Hepatocyte (in vitro differentiated cells): ENCODE data around the gene SLC14A1. TPM values are rescaled to one million over a fixed set of nuclear protein-coding genes. Genes with fewer than 3 reads are reported as not detected.

Experiments
- DNase-seq: peaks from one replicate; pipeline ENCODE4 v3.0.0-alpha.2; 2016; ENCODE audit warnings: low spot score
- H2AFZ ChIP-seq: fragments of 200-600 bp; sonication (generic); 2 replicates; pipeline ENCODE4 v1.6.0; 2016; ENCODE audit warnings: antibody characterized with exemption, mild to moderate bottlenecking
- H3K27ac ChIP-seq: fragments of 200-600 bp; sonication (generic); 2 replicates; pipeline ENCODE4 v1.5.1; 2016; ENCODE audit warnings: mild to moderate bottlenecking
- H3K27me3 ChIP-seq: fragments of 200-600 bp; sonication (generic); 2 replicates; pipeline ENCODE4 v1.6.1; 2016
- H3K36me3 ChIP-seq: fragments of 200-600 bp; sonication (generic); replicated peaks from 2 replicates; pipeline ENCODE4 v1.5.1; 2016; ENCODE audit warnings: low read depth; ENCODE audit not compliant: insufficient read depth
- H3K4me1 ChIP-seq: fragments of 200-600 bp; sonication (generic); 2 replicates; pipeline ENCODE4 v1.5.1; 2016; ENCODE audit warnings: mild to moderate bottlenecking, moderate library complexity; ENCODE audit not compliant: insufficient read depth
- H3K4me2 ChIP-seq: fragments of 200-600 bp; sonication (generic); 2 replicates; pipeline ENCODE4 v1.6.0; 2016
- H3K4me3 ChIP-seq: fragments of 200-600 bp; sonication (generic); 2 replicates; pipeline ENCODE4 v1.5.1; 2016; ENCODE audit warnings: mild to moderate bottlenecking
- H3K79me2 ChIP-seq: fragments of 200-600 bp; sonication (generic); 2 replicates; pipeline ENCODE4 v1.6.0; 2017; ENCODE audit warnings: mild to moderate bottlenecking
- H3K9me2 ChIP-seq: fragments of 200-600 bp; sonication (generic); replicated peaks from 2 replicates; pipeline ENCODE4 v1.6.0; 2017; ENCODE audit warnings: mild to moderate bottlenecking; ENCODE audit not compliant: insufficient read depth
- H3K9me3 ChIP-seq: fragments of 200-600 bp; sonication (generic); 2 replicates; pipeline ENCODE4 v1.5.1; 2016; ENCODE audit warnings: low read depth, mild to moderate bottlenecking
- H4K20me1 ChIP-seq: fragments of 200-600 bp; sonication (generic); 2 replicates; pipeline ENCODE4 v1.6.0; 2016; ENCODE audit warnings: mild to moderate bottlenecking; ENCODE audit not compliant: insufficient read depth, poor library complexity, severe bottlenecking
- CTCF ChIP-seq: fragments of 200-600 bp; sonication (generic); IDR thresholded peaks from 2 replicates; pipeline ENCODE4 v1.5.1; 2016; ENCODE audit warnings: antibody characterized with exemption, mild to moderate bottlenecking; ENCODE audit not compliant: poor library complexity
- EZH2 ChIP-seq: fragments of 200-600 bp; sonication (generic); IDR thresholded peaks from 2 replicates; pipeline ENCODE4 v1.6.1; 2016; ENCODE audit warnings: antibody characterized with exemption, mild to moderate bottlenecking, borderline replicate concordance
- EZH2phosphoT487 ChIP-seq: fragments of 200-600 bp; sonication (generic); IDR thresholded peaks from one replicate; pipeline ENCODE4 v1.6.1; 2018; ENCODE audit warnings: antibody characterized with exemption, mild to moderate bottlenecking, low read depth, moderate library complexity; ENCODE audit not compliant: unreplicated experiment, severe bottlenecking
- WGBS: methylation state at CpG from one replicate; pipeline ENCODE4 v1.1.6; 2016; ENCODE audit warnings: low lambda C conversion rate; ENCODE audit errors: missing lambda C conversion rate; 5-methylcytosine and 5-hydroxymethylcytosine counted together
- polyA plus RNA-seq: library from polyadenylated mRNA; unstranded; fragments of >200 nt; fragmentation: Nextera tagmentation; extraction: Ambion mirVana; gene quantifications from 2 replicates; pipeline ENCODE4 v1.2.1, GENCODE V29; 2016
- total RNA-seq: library from RNA; depleted of rRNA; stranded (reverse); fragments of >200 nt; gene quantifications from 2 replicates; pipeline ENCODE4 v1.2.3, GENCODE V29; 2014

The SLC14A1 gene
- total and polyA plus RNA-seq, 2 experiments from 2014 or later: 0.98 to 4.1 TPM

DNA sequence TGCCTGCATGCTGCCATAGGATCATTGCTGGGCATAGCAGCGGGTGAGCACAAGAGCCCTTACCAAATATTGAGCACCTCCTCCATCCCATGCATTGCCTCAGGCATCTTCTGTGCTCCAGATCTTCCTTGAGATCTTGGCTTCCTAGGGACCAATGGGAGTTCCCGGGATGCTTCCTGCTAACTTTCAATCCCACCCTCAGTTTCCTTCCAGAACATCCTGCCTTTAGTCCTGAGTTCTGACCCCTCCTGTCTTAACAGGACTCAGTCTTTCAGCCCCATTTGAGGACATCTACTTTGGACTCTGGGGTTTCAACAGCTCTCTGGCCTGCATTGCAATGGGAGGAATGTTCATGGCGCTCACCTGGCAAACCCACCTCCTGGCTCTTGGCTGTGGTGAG, 15.3 kb downstream of the SLC14A1 start:
- Histone ChIP-seq H3K27me3 (no peaks in the 10 kb centered on the region), H3K36me3 (no peaks in the 10 kb centered on the region), H3K9me3 (no peaks in the 10 kb centered on the region), H4K20me1 (no peaks in the 10 kb centered on the region), H3K9me2 (no peaks in the 10 kb centered on the region), H3K4me3 (no peak overlapping the region), H3K4me2 (no peak overlapping the region), H3K4me1 (no peaks in the 10 kb centered on the region), H3K27ac (no peak overlapping the region), H2AFZ (no peak overlapping the region), H3K79me2 (no peaks in the 10 kb centered on the region)
- TF ChIP-seq EZH2phosphoT487 (no peak), EZH2 (no peak), CTCF (no peak)
- DNase-seq: no peak
- WGBS: 95% methylated on average over 3 of the region's 3 CpGs

- WGBS: 73% methylated on average over 3 of the region's 3 CpGs
- Histone ChIP-seq H3K9me3 (no peaks in the 10 kb centered on the region), H4K20me1 (no peaks in the 10 kb centered on the region), H3K27me3 (no peaks in the 10 kb centered on the region), H3K79me2 (no peaks in the 10 kb centered on the region), H3K36me3 (no peaks in the 10 kb centered on the region), H3K4me2 (no peak overlapping the region), H3K27ac (no peak overlapping the region), H2AFZ (no peak overlapping the region), H3K4me1 (no peaks in the 10 kb centered on the region), H3K4me3 (no peak overlapping the region), H3K9me2 (no peaks in the 10 kb centered on the region)
- TF ChIP-seq EZH2 (no peak), EZH2phosphoT487 (no peak), CTCF (no peak)
- DNase-seq: no peak
These were observed 15.9 kb downstream of the SLC14A1 start for GRCh38 chr18:45739848-45740247.

GRCh38 chr18:45741056-45741455, 17.1 kb downstream of the SLC14A1 start:
- DNase-seq: no peak
- Histone ChIP-seq H3K4me1 (peaks cover 3% of the 10 kb centered on the region), H3K36me3 (no peaks in the 10 kb centered on the region), H3K27ac (no peak overlapping the region), H2AFZ (no peak overlapping the region), H3K4me3 (no peak overlapping the region), H3K9me3 (no peaks in the 10 kb centered on the region), H4K20me1 (no peaks in the 10 kb centered on the region), H3K27me3 (no peaks in the 10 kb centered on the region), H3K9me2 (no peaks in the 10 kb centered on the region), H3K79me2 (no peaks in the 10 kb centered on the region), H3K4me2 (no peak overlapping the region)
- TF ChIP-seq EZH2phosphoT487 (no peak), EZH2 (no peak), CTCF (no peak)
- 56% methylated on average over 3 of the region's 3 CpGs for WGBS

- Histone ChIP-seq H3K9me2 (no peaks in the 10 kb centered on the region), H3K27ac (no peak overlapping the region), H3K27me3 (no peaks in the 10 kb centered on the region), H3K4me1 (peaks cover 5% of the 10 kb centered on the region), H3K79me2 (no peaks in the 10 kb centered on the region), H4K20me1 (no peaks in the 10 kb centered on the region), H3K4me2 (no peak overlapping the region), H3K9me3 (no peaks in the 10 kb centered on the region), H2AFZ (no peak overlapping the region), H3K4me3 (no peak overlapping the region), H3K36me3 (no peaks in the 10 kb centered on the region)
- TF ChIP-seq CTCF: no peak
- no peak for TF ChIP-seq EZH2phosphoT487
- no peak for TF ChIP-seq EZH2
- no peak for DNase-seq
- 82% methylated on average over 5 of the region's 5 CpGs for WGBS
These were observed 22.0 kb downstream of the SLC14A1 start for GRCh38 chr18:45745817-45746461.
